Measurements from ENCODE around the gene NCOR2. TPM values are rescaled to one million over a fixed set of nuclear protein-coding genes. Genes with fewer than 3 reads are reported as not detected.

Gene NCOR2
- polyA plus RNA-seq, 1 donor from 2014 or later = 4.8 TPM

DNA sequence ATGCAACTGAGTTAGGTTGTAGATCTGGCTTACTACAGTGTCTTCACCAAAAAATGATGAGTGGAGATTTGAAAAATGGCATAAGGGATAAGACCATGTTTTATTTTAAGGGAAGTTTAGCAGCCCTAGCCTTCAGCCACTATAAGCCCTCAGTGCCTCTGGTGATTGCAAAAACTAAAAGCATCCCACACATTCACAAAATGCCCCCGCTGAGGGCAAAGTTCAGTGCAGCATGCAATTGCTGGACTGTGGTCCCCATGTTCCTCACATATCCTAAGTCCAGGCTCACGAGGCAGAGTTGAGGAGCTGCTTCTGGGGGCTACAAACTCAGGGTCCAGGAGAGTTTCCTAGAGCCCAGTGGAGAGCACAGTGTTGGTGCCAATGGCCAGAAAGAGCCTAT lies 29.6 kb upstream of the NCOR2 start:
- Histone ChIP-seq H3K9me2 (ENCODE audit: insufficient read depth, low read length) (no peaks in the 10 kb centered on the region), H3K4me2 (ENCODE audit: low read length) (no peak overlapping the region), H3K9ac (ENCODE audit: low read length) (no peak overlapping the region), H2AFZ (ENCODE audit: low read depth, low read length) (no peak overlapping the region), H3K4me3 (ENCODE audit: low read length) (no peak overlapping the region), H4K20me1 (ENCODE audit: insufficient read depth) (no peaks in the 10 kb centered on the region), H3F3A (ENCODE audit: insufficient read depth, low read length, poor library complexity, severe bottlenecking) (no peaks in the 10 kb centered on the region), H3K27ac (ENCODE audit: low read length) (no peak overlapping the region), H3K79me2 (replicated peaks; ENCODE audit: insufficient read depth, low read length) (no peaks in the 10 kb centered on the region), H3K9me3 (ENCODE audit: low read length) (peaks cover 5% of the 10 kb centered on the region), H3K36me3 (ENCODE audit: insufficient read depth, low read length) (no peaks in the 10 kb centered on the region), H3K27me3 (ENCODE audit: insufficient read depth, low read depth, low read length) (no peaks in the 10 kb centered on the region)
- TF ChIP-seq, protein P1, sequence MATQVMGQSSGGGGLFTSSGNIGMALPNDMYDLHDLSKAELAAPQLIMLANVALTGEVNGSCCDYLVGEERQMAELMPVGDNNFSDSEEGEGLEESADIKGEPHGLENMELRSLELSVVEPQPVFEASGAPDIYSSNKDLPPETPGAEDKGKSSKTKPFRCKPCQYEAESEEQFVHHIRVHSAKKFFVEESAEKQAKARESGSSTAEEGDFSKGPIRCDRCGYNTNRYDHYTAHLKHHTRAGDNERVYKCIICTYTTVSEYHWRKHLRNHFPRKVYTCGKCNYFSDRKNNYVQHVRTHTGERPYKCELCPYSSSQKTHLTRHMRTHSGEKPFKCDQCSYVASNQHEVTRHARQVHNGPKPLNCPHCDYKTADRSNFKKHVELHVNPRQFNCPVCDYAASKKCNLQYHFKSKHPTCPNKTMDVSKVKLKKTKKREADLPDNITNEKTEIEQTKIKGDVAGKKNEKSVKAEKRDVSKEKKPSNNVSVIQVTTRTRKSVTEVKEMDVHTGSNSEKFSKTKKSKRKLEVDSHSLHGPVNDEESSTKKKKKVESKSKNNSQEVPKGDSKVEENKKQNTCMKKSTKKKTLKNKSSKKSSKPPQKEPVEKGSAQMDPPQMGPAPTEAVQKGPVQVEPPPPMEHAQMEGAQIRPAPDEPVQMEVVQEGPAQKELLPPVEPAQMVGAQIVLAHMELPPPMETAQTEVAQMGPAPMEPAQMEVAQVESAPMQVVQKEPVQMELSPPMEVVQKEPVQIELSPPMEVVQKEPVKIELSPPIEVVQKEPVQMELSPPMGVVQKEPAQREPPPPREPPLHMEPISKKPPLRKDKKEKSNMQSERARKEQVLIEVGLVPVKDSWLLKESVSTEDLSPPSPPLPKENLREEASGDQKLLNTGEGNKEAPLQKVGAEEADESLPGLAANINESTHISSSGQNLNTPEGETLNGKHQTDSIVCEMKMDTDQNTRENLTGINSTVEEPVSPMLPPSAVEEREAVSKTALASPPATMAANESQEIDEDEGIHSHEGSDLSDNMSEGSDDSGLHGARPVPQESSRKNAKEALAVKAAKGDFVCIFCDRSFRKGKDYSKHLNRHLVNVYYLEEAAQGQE (IDR thresholded peaks at IDR 0.05; ENCODE audit: borderline replicate concordance) = no peak
- TF ChIP-seq POLR2AphosphoS5 (IDR thresholded peaks at IDR 0.05) = no peak
- TF ChIP-seq, protein P2, sequence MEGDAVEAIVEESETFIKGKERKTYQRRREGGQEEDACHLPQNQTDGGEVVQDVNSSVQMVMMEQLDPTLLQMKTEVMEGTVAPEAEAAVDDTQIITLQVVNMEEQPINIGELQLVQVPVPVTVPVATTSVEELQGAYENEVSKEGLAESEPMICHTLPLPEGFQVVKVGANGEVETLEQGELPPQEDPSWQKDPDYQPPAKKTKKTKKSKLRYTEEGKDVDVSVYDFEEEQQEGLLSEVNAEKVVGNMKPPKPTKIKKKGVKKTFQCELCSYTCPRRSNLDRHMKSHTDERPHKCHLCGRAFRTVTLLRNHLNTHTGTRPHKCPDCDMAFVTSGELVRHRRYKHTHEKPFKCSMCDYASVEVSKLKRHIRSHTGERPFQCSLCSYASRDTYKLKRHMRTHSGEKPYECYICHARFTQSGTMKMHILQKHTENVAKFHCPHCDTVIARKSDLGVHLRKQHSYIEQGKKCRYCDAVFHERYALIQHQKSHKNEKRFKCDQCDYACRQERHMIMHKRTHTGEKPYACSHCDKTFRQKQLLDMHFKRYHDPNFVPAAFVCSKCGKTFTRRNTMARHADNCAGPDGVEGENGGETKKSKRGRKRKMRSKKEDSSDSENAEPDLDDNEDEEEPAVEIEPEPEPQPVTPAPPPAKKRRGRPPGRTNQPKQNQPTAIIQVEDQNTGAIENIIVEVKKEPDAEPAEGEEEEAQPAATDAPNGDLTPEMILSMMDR (IDR thresholded peaks at IDR 0.05; ENCODE audit: poor library complexity, severe bottlenecking) = no peak

DNA sequence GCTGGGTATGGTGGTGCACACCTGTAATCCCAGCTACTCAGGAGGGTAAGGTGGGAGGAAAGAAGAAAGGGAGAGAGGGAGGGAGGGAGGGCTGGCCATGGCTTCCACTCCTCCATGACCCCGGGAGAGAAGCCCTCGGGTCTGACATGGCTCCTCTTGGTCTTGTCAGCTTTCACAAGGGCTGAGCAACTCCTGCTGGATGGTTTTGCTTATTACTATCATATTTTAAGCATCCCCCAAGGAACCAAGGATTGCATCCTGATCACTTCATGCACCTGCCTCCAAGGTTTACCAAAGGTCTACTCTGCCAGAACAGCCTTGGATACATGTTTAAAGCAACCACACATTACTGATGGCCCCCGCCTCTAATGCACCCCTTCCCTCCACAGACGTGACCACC lies 28.0 kb upstream of the NCOR2 start:
- no peak overlapping the region for H3K27ac ChIP-seq (ENCODE audit: low read length)

DNA sequence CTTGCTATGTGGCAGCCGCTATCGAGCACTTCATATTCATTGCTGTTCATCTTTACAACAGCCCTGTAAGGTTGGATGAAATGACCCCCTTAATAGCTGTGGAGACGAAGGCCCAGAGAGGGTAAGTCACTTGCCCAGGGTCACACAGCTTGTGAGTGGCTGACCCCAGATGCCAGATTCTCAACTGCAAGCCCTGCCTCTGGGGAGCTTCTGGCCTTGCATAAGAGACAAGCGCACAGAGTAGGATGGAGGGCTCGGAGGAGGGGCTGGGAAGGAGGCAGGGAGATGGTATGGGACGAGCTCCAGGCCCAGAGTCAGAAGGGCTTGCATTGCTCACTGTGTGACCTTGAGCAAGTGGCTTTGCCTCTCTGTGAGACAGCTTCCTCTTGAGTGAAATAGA lies 27.4 kb upstream of the NCOR2 start:
- no peak overlapping the region for H2AFZ ChIP-seq (ENCODE audit: low read depth, low read length)
- no peaks in the 10 kb centered on the region for H3K36me3 ChIP-seq (ENCODE audit: insufficient read depth, low read length)
- H3K4me3 ChIP-seq (ENCODE audit: low read length) = no peak overlapping the region
- H3K27ac ChIP-seq (ENCODE audit: low read length) = no peak overlapping the region
- H3K27me3 ChIP-seq (ENCODE audit: insufficient read depth, low read depth, low read length) = no peaks in the 10 kb centered on the region
- no peak overlapping the region for H3K9ac ChIP-seq (ENCODE audit: low read length)
- no peaks in the 10 kb centered on the region for H3F3A ChIP-seq (ENCODE audit: insufficient read depth, low read length, poor library complexity, severe bottlenecking)
- H3K9me2 ChIP-seq (ENCODE audit: insufficient read depth, low read length) = no peaks in the 10 kb centered on the region
- H3K79me2 ChIP-seq (replicated peaks; ENCODE audit: insufficient read depth, low read length) = no peaks in the 10 kb centered on the region
- no peak overlapping the region for H3K4me2 ChIP-seq (ENCODE audit: low read length)
- peaks cover 5% of the 10 kb centered on the region for H3K9me3 ChIP-seq (ENCODE audit: low read length)
- no peaks in the 10 kb centered on the region for H4K20me1 ChIP-seq (ENCODE audit: insufficient read depth)
- no peak for TF ChIP-seq SMC3 (conservative IDR thresholded peaks at IDR 0.05; ENCODE audit: poor library complexity)
- TF ChIP-seq RAD21 (conservative IDR thresholded peaks at IDR 0.05) = no peak
- TF ChIP-seq, protein P2 (IDR thresholded peaks at IDR 0.05; ENCODE audit: poor library complexity, severe bottlenecking) = no peak
- no peak for TF ChIP-seq EZH2 (IDR thresholded peaks at IDR 0.05; ENCODE audit: borderline replicate concordance, insufficient read depth, low read length, poor library complexity, severe bottlenecking)
- TF ChIP-seq EP300 (conservative IDR thresholded peaks at IDR 0.05; ENCODE audit: poor library complexity, severe bottlenecking) = no peak
- no peak for TF ChIP-seq TAF1 (IDR thresholded peaks at IDR 0.05; ENCODE audit: low read depth)
- TF ChIP-seq POLR2AphosphoS5 (IDR thresholded peaks at IDR 0.05) = no peak
- no peak for TF ChIP-seq MXI1 (conservative IDR thresholded peaks at IDR 0.05; ENCODE audit: poor library complexity, severe bottlenecking)

More for the DNA sequence above, 28.0 kb upstream of the NCOR2 start:
- H3K36me3 ChIP-seq (ENCODE audit: insufficient read depth, low read length) = no peaks in the 10 kb centered on the region
- no peak overlapping the region for H3K9ac ChIP-seq (ENCODE audit: low read length)
- H3K4me2 ChIP-seq (ENCODE audit: low read length) = no peak overlapping the region
- H3F3A ChIP-seq (ENCODE audit: insufficient read depth, low read length, poor library complexity, severe bottlenecking) = no peaks in the 10 kb centered on the region
- no peaks in the 10 kb centered on the region for H3K9me2 ChIP-seq (ENCODE audit: insufficient read depth, low read length)
- H4K20me1 ChIP-seq (ENCODE audit: insufficient read depth) = no peaks in the 10 kb centered on the region
- H2AFZ ChIP-seq (ENCODE audit: low read depth, low read length) = no peak overlapping the region
- no peak for TF ChIP-seq MXI1 (conservative IDR thresholded peaks at IDR 0.05; ENCODE audit: poor library complexity, severe bottlenecking)
- no peak for TF ChIP-seq SMC3 (conservative IDR thresholded peaks at IDR 0.05; ENCODE audit: poor library complexity)
- TF ChIP-seq, protein P2 (IDR thresholded peaks at IDR 0.05; ENCODE audit: poor library complexity, severe bottlenecking) = no peak
- peaks cover 5% of the 10 kb centered on the region for H3K9me3 ChIP-seq (ENCODE audit: low read length)
- H3K27me3 ChIP-seq (ENCODE audit: insufficient read depth, low read depth, low read length) = no peaks in the 10 kb centered on the region
- no peaks in the 10 kb centered on the region for H3K79me2 ChIP-seq (replicated peaks; ENCODE audit: insufficient read depth, low read length)
- H3K4me3 ChIP-seq (ENCODE audit: low read length) = no peak overlapping the region

All from neural cell (in vitro differentiated cells).